Endothelial cell of umbilical vein (primary cell): ENCODE measurements around the gene ADARB1. TPM values are rescaled to one million over a fixed set of nuclear protein-coding genes. Genes with fewer than 3 reads are reported as not detected.

Experiments used
- BruUV-seq: library from RNA; stranded (reverse); fragments of 400-500 nt; replicated peaks from 2 replicates; lab custom pipeline; 2021; lab: Mats Ljungman, UMichigan
- CTCF ChIA-PET: fragments of 300-600, 350-600 bp; sonication (Branson Sonifier 250); formaldehyde crosslinking; loops from one replicate; lab custom pipeline; 2021; ENCODE audit warnings: antibody characterized with exemption, inconsistent platforms; lab: Charles Lee
- POLR2A ChIA-PET: fragments of 300-600, 350-600 bp; sonication (Branson Sonifier 250); formaldehyde crosslinking; loops from one replicate; lab custom pipeline; 2021; ENCODE audit warnings: antibody characterized with exemption, inconsistent platforms; lab: Charles Lee
- DNase-seq: peaks from one replicate; pipeline ENCODE4 v3.0.0-alpha.2; 2011; ENCODE audit warnings: low read depth, low spot score
- FAIRE-seq: peaks from 2 replicates; lab custom pipeline; 2011; peaks lifted over from hg19 to GRCh38; lab: Jason Lieb, UNC
- H2AFZ ChIP-seq: 2 replicates; pipeline ENCODE4 v1.6.0; 2012; ENCODE audit warnings: low read depth, low read length, control low read depth, inconsistent platforms
- H3K27ac ChIP-seq: 2 replicates; pipeline ENCODE4 v1.5.1; 2011; ENCODE audit warnings: low read depth, mild to moderate bottlenecking, control low read depth, low read length, moderate library complexity; ENCODE audit not compliant: insufficient read depth
- H3K27me3 ChIP-seq, 2 experiments: 2 replicates each; pipeline versions ENCODE4 v1.6.0 to v1.6.1; 2011; ENCODE audit warnings: low read length in 2 of 2, mixed read lengths in 1 of 2; ENCODE audit not compliant: control insufficient read depth in 2 of 2, insufficient read depth in 2 of 2
- H3K36me3 ChIP-seq, 2 experiments: 2 replicates in 1 of 2; 3 replicates in 1 of 2; pipeline ENCODE4 v1.5.1; 2011; ENCODE audit warnings: low read length in 2 of 2, mild to moderate bottlenecking in 1 of 2, moderate library complexity in 1 of 2; ENCODE audit not compliant: control insufficient read depth in 2 of 2, insufficient read depth in 2 of 2; ENCODE audit errors: extremely low read depth in 1 of 2
- H3K4me1 ChIP-seq: 3 replicates; pipeline ENCODE4 v1.5.1; 2011; ENCODE audit warnings: mild to moderate bottlenecking, low read length; ENCODE audit not compliant: control insufficient read depth, insufficient read depth; ENCODE audit errors: extremely low read depth
- H3K4me2 ChIP-seq: 2 replicates; pipeline ENCODE4 v1.6.1; 2011; ENCODE audit warnings: low read length, control low read depth, mixed read lengths; ENCODE audit not compliant: insufficient read depth
- H3K4me3 ChIP-seq, 3 experiments: fragments of 200-600 bp in 1 of 3; sonication (generic), shearing (Covaris generic) in 1 of 3; replicated peaks in 1 of 3; 2 replicates each; pipeline ENCODE4 v1.5.1; 2011 to 2016; ENCODE audit warnings: control low read depth in 3 of 3, low read length in 3 of 3, mild to moderate bottlenecking in 2 of 3, inconsistent platforms in 1 of 3, low read depth in 1 of 3, moderate library complexity in 1 of 3; ENCODE audit not compliant: insufficient read depth in 1 of 3
- H3K79me2 ChIP-seq: 2 replicates; pipeline ENCODE4 v1.6.0; 2012; ENCODE audit warnings: low read length, inconsistent platforms; ENCODE audit not compliant: control insufficient read depth, insufficient read depth
- H3K9ac ChIP-seq: replicated peaks from 2 replicates; pipeline ENCODE3; 2011; ENCODE audit warnings: low read length, control low read depth; ENCODE audit not compliant: insufficient read depth; ENCODE audit errors: extremely low read depth
- H3K9me1 ChIP-seq: replicated peaks from 3 replicates; pipeline ENCODE4 v1.6.0; 2011; ENCODE audit warnings: mild to moderate bottlenecking, low read length; ENCODE audit not compliant: control insufficient read depth, insufficient read depth; ENCODE audit errors: extremely low read depth
- H3K9me3 ChIP-seq: replicated peaks from 2 replicates; pipeline ENCODE4 v1.5.1; 2012; ENCODE audit warnings: low read length, inconsistent platforms; ENCODE audit not compliant: control insufficient read depth, insufficient read depth
- H4K20me1 ChIP-seq: replicated peaks from 2 replicates; pipeline ENCODE3; 2011; ENCODE audit warnings: mild to moderate bottlenecking, low read length; ENCODE audit not compliant: control insufficient read depth, insufficient read depth; ENCODE audit errors: extremely low read depth
- EZH2 ChIP-seq: IDR thresholded peaks from 2 replicates; pipeline ENCODE4 v1.6.1; 2012; ENCODE audit warnings: borderline replicate concordance, low read depth, mild to moderate bottlenecking, moderate library complexity, low read length, inconsistent platforms; ENCODE audit not compliant: severe bottlenecking
- FOS ChIP-seq: IDR thresholded peaks from 2 replicates; pipeline ENCODE4 v1.6.1; 2011; ENCODE audit warnings: mild to moderate bottlenecking, low read length, moderate library complexity, borderline replicate concordance; ENCODE audit not compliant: insufficient read depth
- GATA2 ChIP-seq: IDR thresholded peaks from 2 replicates; pipeline ENCODE4 v1.7.0; 2011; ENCODE audit warnings: low read depth, mild to moderate bottlenecking, moderate library complexity, mixed read lengths, low read length; ENCODE audit not compliant: insufficient read length, insufficient read depth
- JUN ChIP-seq: IDR thresholded peaks from 2 replicates; pipeline ENCODE4 v1.6.1; 2011; ENCODE audit warnings: borderline replicate concordance, low read depth; ENCODE audit not compliant: insufficient read length, insufficient read depth
- MAX ChIP-seq: IDR thresholded peaks from 2 replicates; pipeline ENCODE4 v1.6.1; 2011; ENCODE audit not compliant: insufficient read depth, insufficient read length
- MYC ChIP-seq: IDR thresholded peaks from one replicate; pipeline ENCODE4 v1.6.1; 2011; ENCODE audit warnings: mild to moderate bottlenecking, low read depth, low read length
- POLR2A ChIP-seq: IDR thresholded peaks from 2 replicates; pipeline ENCODE4 v1.6.1; 2012; ENCODE audit warnings: low read depth, mild to moderate bottlenecking, control low read depth, low read length
- POLR2AphosphoS5 ChIP-seq: IDR thresholded peaks from 2 replicates; pipeline ENCODE4 v1.6.1; 2012; ENCODE audit warnings: low read depth, mild to moderate bottlenecking, control low read depth, low read length, moderate library complexity; ENCODE audit not compliant: insufficient read depth
- dilution Hi-C: fragments of 300-500 bp; cut with MboI; formaldehyde crosslinking; loops from one replicate; pipeline ENCODE4 v1.15.0; 2019; ENCODE audit warnings: low sequenced_read_pairs; ENCODE audit not compliant: extremely low pct_ligation_motif_present
- intact Hi-C: fragments of 100-400 bp; cut with micrococcal nuclease; formaldehyde crosslinking; loops from one replicate; pipeline ENCODE4 v1.10.0; 2022
- polyA plus RNA-seq, 4 experiments: library from polyadenylated mRNA; depleted of rRNA in 3 of 4; stranded (reverse) in 3 of 4; unstranded in 1 of 4; fragments of >200 nt; gene quantifications; 2 replicates each; pipeline versions ENCODE4 v1.2.1 to v1.2.3, GENCODE V29; 2011 to 2012; ENCODE audit warnings: missing spikeins in 1 of 4
- total RNA-seq: library from RNA; stranded (reverse); gene quantifications from 2 replicates; pipeline ENCODE4 v1.2.3, GENCODE V29; 2021
- TF ChIP-seq, protein P1 (sequence below), 2 donors: IDR thresholded peaks; 1 replicate in 1 of 2; 2 replicates in 1 of 2; pipeline ENCODE4 v1.5.1; 2011; ENCODE audit warnings: low read length in 2 of 2, mild to moderate bottlenecking in 2 of 2, moderate library complexity in 2 of 2, control low read depth in 1 of 2, inconsistent platforms in 1 of 2, low read depth in 1 of 2; ENCODE audit not compliant: insufficient read depth in 1 of 2; ENCODE audit errors: extremely low read depth in 1 of 2

ADARB1 gene
- total and polyA plus RNA-seq, 2 donors (not counting 3 experiments of a cell fraction or from before 2014, with no cell fraction given): 32.5 to 54.3 TPM

GRCh38 chr21:45256912-45257672, 182.7 kb downstream of the ADARB1 start:
- peaks cover 0 to 2% of the 10 kb centered on the region in 2 experiments for H3K27me3 ChIP-seq
- H3K9me3 ChIP-seq: no peaks in the 10 kb centered on the region
- H3K4me2 ChIP-seq: no peak overlapping the region
- H3K9me1 ChIP-seq: no peaks in the 10 kb centered on the region
- no peaks in the 10 kb centered on the region for H3K4me1 ChIP-seq
- FAIRE-seq (no peak), DNase-seq (peak; percentile 61)
- dilution Hi-C loops (no loop called here), intact Hi-C loops (no loop called here)
- no peak overlapping the region for H3K4me3 ChIP-seq
- ChIA-PET CTCF (interaction anchor here (0.8 to 1.7 kb wide), 4 partner anchors 9 to 117 kb away, joined by 3 to 5 read pairs (median 4); no protein-coding TSS in a partner anchor), POLR2A (no interaction called here)
- no peaks in the 10 kb centered on the region for H3K36me3 ChIP-seq
- no peak overlapping the region for H2AFZ ChIP-seq
- no peaks in the 10 kb centered on the region for H3K79me2 ChIP-seq
- no peak overlapping the region for H3K9ac ChIP-seq
- H3K27ac ChIP-seq: no peak overlapping the region
- no peaks in the 10 kb centered on the region for H4K20me1 ChIP-seq
- TF ChIP-seq, protein P1, sequence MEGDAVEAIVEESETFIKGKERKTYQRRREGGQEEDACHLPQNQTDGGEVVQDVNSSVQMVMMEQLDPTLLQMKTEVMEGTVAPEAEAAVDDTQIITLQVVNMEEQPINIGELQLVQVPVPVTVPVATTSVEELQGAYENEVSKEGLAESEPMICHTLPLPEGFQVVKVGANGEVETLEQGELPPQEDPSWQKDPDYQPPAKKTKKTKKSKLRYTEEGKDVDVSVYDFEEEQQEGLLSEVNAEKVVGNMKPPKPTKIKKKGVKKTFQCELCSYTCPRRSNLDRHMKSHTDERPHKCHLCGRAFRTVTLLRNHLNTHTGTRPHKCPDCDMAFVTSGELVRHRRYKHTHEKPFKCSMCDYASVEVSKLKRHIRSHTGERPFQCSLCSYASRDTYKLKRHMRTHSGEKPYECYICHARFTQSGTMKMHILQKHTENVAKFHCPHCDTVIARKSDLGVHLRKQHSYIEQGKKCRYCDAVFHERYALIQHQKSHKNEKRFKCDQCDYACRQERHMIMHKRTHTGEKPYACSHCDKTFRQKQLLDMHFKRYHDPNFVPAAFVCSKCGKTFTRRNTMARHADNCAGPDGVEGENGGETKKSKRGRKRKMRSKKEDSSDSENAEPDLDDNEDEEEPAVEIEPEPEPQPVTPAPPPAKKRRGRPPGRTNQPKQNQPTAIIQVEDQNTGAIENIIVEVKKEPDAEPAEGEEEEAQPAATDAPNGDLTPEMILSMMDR (IDR thresholded peaks at IDR 0.05; ENCODE audit: extremely low read depth in 1 of 2, insufficient read depth in 1 of 2, low read depth in 1 of 2, low read length in 2 of 2): no peak
- TF ChIP-seq POLR2AphosphoS5: no peak
- no peak for TF ChIP-seq POLR2A
- no peak for TF ChIP-seq EZH2
- TF ChIP-seq FOS: no peak
- TF ChIP-seq JUN: no peak
- TF ChIP-seq GATA2: no peak
- no peak for TF ChIP-seq MAX
- no peak for TF ChIP-seq MYC
- BruUV-seq: no TSS peak
